Left ventricle myocardium inferior (tissue), 1 donor: ENCODE data around the gene SQSTM1. TPM values are rescaled to one million over a fixed set of nuclear protein-coding genes. Genes with fewer than 3 reads are reported as not detected.

Experiments used
- DNase-seq: peaks from one replicate; pipeline ENCODE4 v3.0.0-alpha.2; 2020
- H3K27ac ChIP-seq: fragments of 200-600 bp; replicated peaks from 2 replicates; pipeline ENCODE4 v1.8.0; 2021
- H3K27me3 ChIP-seq: fragments of 200-600 bp; 2 replicates; pipeline ENCODE4 v1.8.0; 2021; ENCODE audit warnings: low read depth
- H3K36me3 ChIP-seq: fragments of 200-600 bp; 2 replicates; pipeline ENCODE4 v1.8.0; 2021
- H3K4me1 ChIP-seq: fragments of 200-600 bp; 2 replicates; pipeline ENCODE4 v1.8.0; 2021
- H3K4me3 ChIP-seq: fragments of 200-600 bp; 2 replicates; pipeline ENCODE4 v1.8.0; 2021; ENCODE audit warnings: mild to moderate bottlenecking, moderate library complexity
- H3K9me3 ChIP-seq: fragments of 200-600 bp; replicated peaks from 2 replicates; pipeline ENCODE4 v1.8.0; 2021
- intact Hi-C: fragments of 100-400 bp; cut with micrococcal nuclease; formaldehyde crosslinking; loops from one replicate; pipeline ENCODE4 v1.11.0; 2022
- total RNA-seq: library from RNA; stranded (reverse); fragmentation: NEBNext Ultra II Directional; extraction: Animal tissue kit (Norgen Biotek cat#: 25700); gene quantifications from one replicate; pipeline ENCODE4 v1.2.1, GENCODE V29; 2021
- TF ChIP-seq, protein P1 (sequence below): fragments of 200-600 bp; IDR thresholded peaks from 2 replicates; pipeline ENCODE4 v1.8.0; 2021; ENCODE audit warnings: antibody characterized with exemption, mild to moderate bottlenecking, borderline replicate concordance
- donor health status: DM: no; HTN: yes; CAD: no; lungs with severe emphysema.

Gene SQSTM1
- total RNA-seq, 1 donor from 2014 or later, result 438 TPM

DNA sequence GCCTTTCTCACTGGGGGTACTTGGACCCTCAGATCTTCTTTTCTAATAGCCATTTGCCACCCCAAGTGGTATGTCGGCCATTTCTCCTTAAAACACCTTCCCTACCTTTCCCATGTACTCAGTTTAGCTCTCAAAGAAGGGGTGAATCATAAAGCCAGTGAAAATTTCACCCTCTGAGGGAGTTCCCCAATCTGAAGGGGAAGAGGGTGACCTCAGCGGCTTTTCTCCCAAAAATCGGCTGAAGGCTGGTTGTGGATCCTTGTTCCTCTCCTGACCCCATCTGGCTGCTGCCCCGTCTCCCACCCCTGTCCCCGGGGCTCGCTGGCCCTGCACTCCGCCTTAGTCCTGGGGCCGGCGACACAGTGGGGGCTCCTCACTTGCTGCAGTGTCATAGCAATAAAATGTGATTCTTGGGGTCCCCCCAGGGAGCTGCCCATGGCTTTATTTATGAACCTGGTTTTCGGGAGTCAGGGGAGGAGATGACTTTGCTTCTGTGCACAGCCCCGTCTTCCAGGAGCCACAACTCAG, 44.2 kb upstream of the SQSTM1 start:
- Histone ChIP-seq H3K9me3 (no peaks in the 10 kb centered on the region), H3K36me3 (peaks cover 72% of the 10 kb centered on the region), H3K4me1 (peaks cover 10% of the 10 kb centered on the region), H3K4me3 (no peak overlapping the region), H3K27ac (no peak overlapping the region), H3K27me3 (no peaks in the 10 kb centered on the region)
- intact Hi-C loops, result no loop called here
- no peak for DNase-seq
- TF ChIP-seq, protein P1, sequence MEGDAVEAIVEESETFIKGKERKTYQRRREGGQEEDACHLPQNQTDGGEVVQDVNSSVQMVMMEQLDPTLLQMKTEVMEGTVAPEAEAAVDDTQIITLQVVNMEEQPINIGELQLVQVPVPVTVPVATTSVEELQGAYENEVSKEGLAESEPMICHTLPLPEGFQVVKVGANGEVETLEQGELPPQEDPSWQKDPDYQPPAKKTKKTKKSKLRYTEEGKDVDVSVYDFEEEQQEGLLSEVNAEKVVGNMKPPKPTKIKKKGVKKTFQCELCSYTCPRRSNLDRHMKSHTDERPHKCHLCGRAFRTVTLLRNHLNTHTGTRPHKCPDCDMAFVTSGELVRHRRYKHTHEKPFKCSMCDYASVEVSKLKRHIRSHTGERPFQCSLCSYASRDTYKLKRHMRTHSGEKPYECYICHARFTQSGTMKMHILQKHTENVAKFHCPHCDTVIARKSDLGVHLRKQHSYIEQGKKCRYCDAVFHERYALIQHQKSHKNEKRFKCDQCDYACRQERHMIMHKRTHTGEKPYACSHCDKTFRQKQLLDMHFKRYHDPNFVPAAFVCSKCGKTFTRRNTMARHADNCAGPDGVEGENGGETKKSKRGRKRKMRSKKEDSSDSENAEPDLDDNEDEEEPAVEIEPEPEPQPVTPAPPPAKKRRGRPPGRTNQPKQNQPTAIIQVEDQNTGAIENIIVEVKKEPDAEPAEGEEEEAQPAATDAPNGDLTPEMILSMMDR, result no peak

DNA sequence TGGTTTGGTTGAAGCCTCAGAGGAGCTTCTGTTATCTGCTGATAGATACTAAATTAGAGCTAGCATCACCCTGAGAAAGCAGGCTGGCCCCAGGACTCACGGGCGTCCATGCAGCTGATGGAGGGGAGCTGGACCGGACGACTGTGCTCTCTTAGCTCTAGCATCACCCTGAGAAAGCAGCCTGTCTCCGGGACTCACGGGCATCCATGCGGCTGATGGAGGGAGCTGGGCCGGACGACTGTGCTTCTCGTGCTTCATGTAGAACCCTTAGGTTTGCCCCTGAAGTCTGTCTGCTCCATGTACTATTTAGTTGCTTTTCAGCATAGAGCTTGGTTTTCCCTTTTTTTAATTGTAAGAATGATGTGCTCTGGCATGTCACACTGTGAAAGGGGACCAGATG, 43.2 kb upstream of the SQSTM1 start:
- no peaks in the 10 kb centered on the region for H3K9me3 ChIP-seq
- TF ChIP-seq, protein P1, result no peak
- no peak for DNase-seq
- H3K4me3 ChIP-seq, result no peak overlapping the region
- no peak overlapping the region for H3K27ac ChIP-seq
- peaks cover 10% of the 10 kb centered on the region for H3K4me1 ChIP-seq
- H3K36me3 ChIP-seq, result peaks cover 62% of the 10 kb centered on the region
- intact Hi-C loops, result no loop called here
- no peaks in the 10 kb centered on the region for H3K27me3 ChIP-seq

GRCh38 chr5:179777909-179778308, 42.8 kb upstream of the SQSTM1 start:
- Histone ChIP-seq H3K27ac (no peak overlapping the region), H3K36me3 (peaks cover 57% of the 10 kb centered on the region), H3K9me3 (no peaks in the 10 kb centered on the region), H3K4me3 (no peak overlapping the region), H3K4me1 (peaks cover 10% of the 10 kb centered on the region), H3K27me3 (no peaks in the 10 kb centered on the region)
- TF ChIP-seq, protein P1, result no peak
- intact Hi-C loops, result no loop called here
- no peak for DNase-seq

- Histone ChIP-seq H3K4me3 (no peak overlapping the region), H3K27ac (no peak overlapping the region), H3K9me3 (no peaks in the 10 kb centered on the region), H3K4me1 (peaks cover 10% of the 10 kb centered on the region), H3K36me3 (peaks cover 51% of the 10 kb centered on the region), H3K27me3 (no peaks in the 10 kb centered on the region)
- no peak for DNase-seq
- intact Hi-C loops, result no loop called here
- TF ChIP-seq, protein P1, result no peak
These were observed 42.1 kb upstream of the SQSTM1 start for GRCh38 chr5:179778591-179778990.

GRCh38 chr5:179779826-179780225, 40.9 kb upstream of the SQSTM1 start:
- H3K4me1 ChIP-seq, result peaks cover 10% of the 10 kb centered on the region
- no peak overlapping the region for H3K27ac ChIP-seq
- no peak overlapping the region for H3K4me3 ChIP-seq
- H3K36me3 ChIP-seq, result peaks cover 38% of the 10 kb centered on the region
- no peaks in the 10 kb centered on the region for H3K27me3 ChIP-seq
- DNase-seq, result no peak
- no peaks in the 10 kb centered on the region for H3K9me3 ChIP-seq
- intact Hi-C loops, result no loop called here
- TF ChIP-seq, protein P1, result no peak
